Activated B cell treated with CpG ODN at 0.5 μM for 24 hours (primary cell): ENCODE results near the gene CDKAL1. TPM values are rescaled to one million over a fixed set of nuclear protein-coding genes. Genes with fewer than 3 reads are reported as not detected.
"Not testable (repeated sequence)": the region's sequence is repeated elsewhere in the genome, so short reads cannot be mapped to it uniquely, and the experiment has no call there.

Source experiments
- ATAC-seq: fragments of 200-7000 bp; cut with Tn5 transposase; one replicate; pipeline ENCODE4 v1.10.0; 2021; ENCODE audit warnings: low read depth, mild to moderate bottlenecking, moderate library complexity
- CTCF ChIA-PET: fragments of 350-600 bp; sonication (Branson Sonifier 250); formaldehyde crosslinking; loops from one replicate; lab custom pipeline; 2021; ENCODE audit warnings: antibody characterized with exemption; lab: Charles Lee
- POLR2A ChIA-PET: fragments of 350-600 bp; sonication (Branson Sonifier 250); formaldehyde crosslinking; loops from one replicate; lab custom pipeline; 2021; ENCODE audit warnings: antibody characterized with exemption; lab: Charles Lee
- DNase-seq: peaks from one replicate; pipeline ENCODE4 v3.0.0; 2022
- H3K27ac Mint-ChIP-seq: one replicate; pipeline ENCODE4 v1.8.0; 2020; ENCODE audit warnings: mixed read lengths
- H3K27me3 Mint-ChIP-seq: one replicate; pipeline ENCODE4 v1.8.0; 2021; ENCODE audit warnings: mixed read lengths
- H3K36me3 Mint-ChIP-seq: one replicate; pipeline ENCODE4 v1.8.0; 2021; ENCODE audit warnings: low read depth, mixed read lengths
- H3K4me1 Mint-ChIP-seq: one replicate; pipeline ENCODE4 v1.8.0; 2021; ENCODE audit warnings: mixed read lengths
- H3K4me3 Mint-ChIP-seq: one replicate; pipeline ENCODE4 v1.8.0; 2020; ENCODE audit warnings: mild to moderate bottlenecking, mixed read lengths
- H3K9me3 Mint-ChIP-seq: one replicate; pipeline ENCODE4 v1.8.0; 2020; ENCODE audit warnings: mixed read lengths
- CTCF ChIP-seq: fragments of 200-600 bp; IDR thresholded peaks from one replicate; pipeline ENCODE4 v1.8.0; 2022; ENCODE audit warnings: antibody characterized with exemption, mild to moderate bottlenecking
- intact Hi-C: fragments of 100-400 bp; cut with micrococcal nuclease; formaldehyde crosslinking; loops from one replicate; pipeline ENCODE4 v1.15.1; 2024
- total RNA-seq: library from RNA; stranded (reverse); gene quantifications from 2 replicates; pipeline ENCODE4 v1.2.3, GENCODE V29; 2022

Gene CDKAL1
- total RNA-seq, 1 donor from 2014 or later = 31.9 TPM

DNA sequence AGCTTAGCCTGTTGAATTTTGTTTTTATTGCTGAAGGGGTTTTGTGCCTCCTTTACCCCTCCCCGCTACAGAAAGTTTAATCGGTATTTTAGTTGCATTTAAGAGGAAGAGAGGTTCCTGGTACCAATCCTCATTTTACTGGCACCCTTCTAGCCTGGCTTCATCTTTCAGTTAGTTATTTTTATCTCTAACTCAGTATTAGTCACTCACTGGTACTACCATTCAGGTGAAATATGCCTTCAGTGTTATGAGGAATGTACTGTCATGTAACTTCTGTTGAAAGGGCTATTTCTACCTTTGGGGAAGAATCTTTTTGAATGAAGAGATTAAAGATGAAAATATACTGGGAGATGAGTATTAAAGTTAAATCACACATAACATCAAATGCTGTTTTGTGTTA, 211.8 kb downstream of the CDKAL1 start:
- intact Hi-C loops = no loop called here
- Mint-ChIP-seq H3K27ac (no peak overlapping the region), H3K4me3 (no peak overlapping the region), H3K9me3 (peaks cover 8% of the 10 kb centered on the region), H3K4me1 (peaks cover 4% of the 10 kb centered on the region), H3K36me3 (peaks cover 21% of the 10 kb centered on the region), H3K27me3 (no peaks in the 10 kb centered on the region)
- ATAC-seq (no peak), DNase-seq (no peak)
- ChIA-PET CTCF (no interaction called here), POLR2A (no interaction called here)
- no peak for TF ChIP-seq CTCF

DNA sequence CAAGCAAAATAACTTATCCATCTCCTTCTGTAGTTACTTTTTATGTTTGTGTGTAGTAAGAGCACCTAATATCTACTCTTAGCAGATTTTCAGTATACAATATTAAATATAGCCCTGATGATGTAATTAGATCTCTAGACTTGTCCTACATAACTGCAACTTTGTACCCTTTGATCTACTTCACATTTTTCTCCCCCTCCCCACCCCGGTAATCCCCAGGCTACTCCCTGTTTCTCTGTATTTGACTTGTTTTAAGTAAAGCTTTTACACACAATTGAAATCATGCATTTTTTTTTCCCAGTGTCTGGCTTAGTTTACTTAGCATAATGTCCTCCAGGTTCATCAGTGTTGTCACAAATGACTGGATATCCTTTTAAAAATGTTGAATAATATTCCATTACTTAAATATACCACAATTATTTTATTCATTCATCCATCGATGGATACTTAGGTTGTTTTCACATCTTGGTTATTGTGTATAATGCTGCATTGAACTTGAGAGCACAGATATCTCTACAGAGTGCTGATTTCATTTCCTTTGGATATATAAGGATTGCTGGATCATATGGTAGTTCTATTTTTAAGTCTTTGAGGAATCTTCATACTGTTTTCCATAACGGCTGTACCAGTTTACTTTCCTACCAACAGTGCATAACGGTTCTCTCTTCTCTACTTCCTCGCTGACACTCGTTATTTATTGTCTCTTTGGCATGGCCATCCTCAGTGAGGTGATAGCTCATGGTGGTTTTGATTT, 212.7 kb downstream of the CDKAL1 start:
- H3K9me3 Mint-ChIP-seq = peaks cover 2% of the 10 kb centered on the region
- TF ChIP-seq CTCF = no peak
- CTCF ChIA-PET = no interaction called here

GRCh38 chr6:20747991-20748390, 213.7 kb downstream of the CDKAL1 start:
- ATAC-seq (no peak), DNase-seq (no peak)
- ChIA-PET POLR2A (no interaction called here), CTCF (no interaction called here)
- no peak overlapping the region for H3K4me3 Mint-ChIP-seq
- H3K27me3 Mint-ChIP-seq = no peaks in the 10 kb centered on the region
- intact Hi-C loops = no loop called here
- H3K9me3 Mint-ChIP-seq = no peaks in the 10 kb centered on the region
- H3K27ac Mint-ChIP-seq = no peak overlapping the region
- TF ChIP-seq CTCF = no peak
- H3K36me3 Mint-ChIP-seq = peaks cover 12% of the 10 kb centered on the region
- peaks cover 4% of the 10 kb centered on the region for H3K4me1 Mint-ChIP-seq

More for the DNA sequence above, 212.7 kb downstream of the CDKAL1 start:
- ATAC-seq = no peak
- no peak overlapping the region for H3K4me3 Mint-ChIP-seq
- DNase-seq = no peak
- H3K27ac Mint-ChIP-seq = no peak overlapping the region
- intact Hi-C loops = no loop called here
- H3K4me1 Mint-ChIP-seq = peaks cover 4% of the 10 kb centered on the region
- POLR2A ChIA-PET = no interaction called here
- H3K36me3 Mint-ChIP-seq = peaks cover 11% of the 10 kb centered on the region
- H3K27me3 Mint-ChIP-seq = no peaks in the 10 kb centered on the region

DNA sequence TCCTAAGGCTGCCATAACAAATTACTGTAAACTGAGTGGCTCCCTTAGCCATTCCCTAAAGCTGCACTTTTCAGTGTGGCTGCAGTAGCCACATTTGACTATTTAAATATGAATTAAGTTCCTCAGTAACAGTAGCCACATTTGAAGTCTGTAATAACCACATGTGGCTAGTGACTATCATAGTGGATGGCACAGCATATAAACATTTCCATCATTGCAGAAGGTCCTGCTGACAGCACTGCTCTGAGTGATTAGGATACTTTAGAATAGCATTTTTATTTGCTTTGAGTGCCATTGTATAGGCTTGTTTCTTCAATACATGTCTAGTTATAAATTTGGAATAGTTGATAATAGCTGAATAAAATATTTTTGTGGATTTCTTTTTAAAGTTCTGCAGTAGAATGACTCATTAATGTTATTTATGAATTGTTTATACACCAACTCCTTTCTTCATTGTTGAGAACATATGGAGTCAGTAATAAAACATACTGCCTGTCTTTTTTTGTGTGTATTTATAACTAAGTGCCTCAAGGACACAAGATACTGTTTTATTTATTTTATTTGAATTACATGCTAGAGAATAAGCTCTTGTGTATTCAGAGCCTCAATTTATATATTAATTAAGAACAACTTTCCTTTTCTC, 217.2 kb downstream of the CDKAL1 start:
- DNase-seq (no peak), ATAC-seq (no peak)
- Mint-ChIP-seq H3K36me3 (peaks cover 17% of the 10 kb centered on the region), H3K4me3 (no peak overlapping the region), H3K27me3 (no peaks in the 10 kb centered on the region), H3K4me1 (no peaks in the 10 kb centered on the region), H3K9me3 (peaks cover 2% of the 10 kb centered on the region), H3K27ac (no peak overlapping the region)
- TF ChIP-seq CTCF = no peak
- intact Hi-C loops = no loop called here
- ChIA-PET CTCF (no interaction called here), POLR2A (no interaction called here)

- no peak overlapping the region for H3K27ac Mint-ChIP-seq
- no peak for TF ChIP-seq CTCF
- no peak for ATAC-seq
- no peak for DNase-seq
- intact Hi-C loops = no loop called here
- H3K36me3 Mint-ChIP-seq = peaks cover 26% of the 10 kb centered on the region
- ChIA-PET POLR2A (no interaction called here), CTCF (no interaction called here)
- H3K9me3 Mint-ChIP-seq = peaks cover 2% of the 10 kb centered on the region
- H3K4me1 Mint-ChIP-seq = no peaks in the 10 kb centered on the region
- H3K27me3 Mint-ChIP-seq = no peaks in the 10 kb centered on the region
- no peak overlapping the region for H3K4me3 Mint-ChIP-seq
Observed at GRCh38 chr6:20755631-20756030, 221.4 kb downstream of the CDKAL1 start.

GRCh38 chr6:20756584-20757147, 222.4 kb downstream of the CDKAL1 start:
- H3K4me1 Mint-ChIP-seq, CTCF ChIA-PET, DNase-seq, intact Hi-C loops, H3K27me3 Mint-ChIP-seq, ATAC-seq, H3K9me3 Mint-ChIP-seq, H3K27ac Mint-ChIP-seq, POLR2A ChIA-PET, H3K4me3 Mint-ChIP-seq: not testable (repeated sequence)
- peaks cover 29% of the 10 kb centered on the region for H3K36me3 Mint-ChIP-seq
